Ascending aorta (tissue), 2 donors: Measurements from ENCODE around the gene PAX8. TPM values are rescaled to one million over a fixed set of nuclear protein-coding genes. Genes with fewer than 3 reads are reported as not detected.

Experiments
- DNase-seq, 2 donors: peaks; one replicate each; pipeline ENCODE4 v3.0.0-alpha.2; 2019; ENCODE audit warnings: low spot score in 2 of 2
- H3K27ac ChIP-seq, 2 donors: fragments of 200-600 bp; sonication (generic); one replicate each; pipeline ENCODE4 v1.5.1; 2016 to 2017; ENCODE audit warnings: mild to moderate bottlenecking in 1 of 2
- H3K27me3 ChIP-seq: fragments of 200-600 bp; sonication (generic); one replicate; pipeline ENCODE4 v1.5.1; 2017
- H3K36me3 ChIP-seq, 2 donors: fragments of 200-600 bp; sonication (generic); one replicate each; pipeline ENCODE4 v1.5.1; 2016
- H3K4me1 ChIP-seq, 2 donors: fragments of 200-600 bp; sonication (generic); one replicate each; pipeline ENCODE4 v1.5.1; 2016 to 2017; ENCODE audit warnings: mild to moderate bottlenecking in 1 of 2
- H3K4me3 ChIP-seq, 2 donors: fragments of 200-600 bp; sonication (generic); one replicate each; pipeline ENCODE4 v1.5.1; 2016 to 2017; ENCODE audit warnings: mild to moderate bottlenecking in 1 of 2
- H3K9me3 ChIP-seq, 2 donors: fragments of 200-600 bp; sonication (generic); one replicate each; pipeline ENCODE4 v1.5.1; 2016
- intact Hi-C: fragments of 100-400 bp; cut with DNase I; formaldehyde crosslinking; loops from one replicate; pipeline ENCODE4 v1.15.1; 2023
- total RNA-seq: library from RNA; depleted of rRNA; stranded (reverse); fragments of >200 nt; gene quantifications from one replicate; pipeline ENCODE4 v1.1.0, GENCODE V29; 2016
- TF ChIP-seq, protein P1 (sequence below), 3 experiments: fragments of 200-600 bp in 2 of 3; fragments of 450-650 bp in 1 of 3; sonication (generic) in 2 of 3; IDR thresholded peaks; one replicate each; pipeline ENCODE4 v1.5.1; 2016 to 2019; ENCODE audit warnings: antibody characterized with exemption in 3 of 3, mild to moderate bottlenecking in 1 of 3, moderate library complexity in 1 of 3

The PAX8 gene
- total RNA-seq, 1 donor from 2014 or later, result 0.11 TPM

DNA sequence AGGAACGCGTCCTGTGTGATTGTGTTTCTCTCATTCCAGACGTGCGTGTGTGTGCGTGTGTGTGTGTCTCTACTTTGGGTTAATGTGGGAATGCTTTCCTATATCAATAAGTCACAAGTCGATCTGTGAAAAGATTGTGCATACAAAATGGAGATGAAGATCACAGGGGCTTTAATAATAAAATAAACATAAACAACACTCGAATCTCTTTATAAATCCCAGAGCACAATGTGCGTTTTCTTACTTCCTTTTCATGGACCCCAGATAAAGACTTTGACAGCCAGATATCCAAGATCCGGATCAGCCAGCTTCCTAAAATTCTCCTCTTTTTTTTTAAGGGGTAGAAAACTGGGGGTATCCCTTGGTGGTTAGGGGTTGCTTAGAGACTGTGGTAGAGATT, 4.7 kb downstream of the PAX8 start:
- peaks cover 10 to 11% of the 10 kb centered on the region in 2 donors for H3K4me1 ChIP-seq
- no peak overlapping the region for H3K27ac ChIP-seq
- H3K9me3 ChIP-seq, result no peaks in the 10 kb centered on the region
- no peak overlapping the region for H3K4me3 ChIP-seq
- intact Hi-C loops, result no loop called here
- H3K36me3 ChIP-seq, result no peaks in the 10 kb centered on the region
- DNase-seq, result no peak
- peaks cover 28% of the 10 kb centered on the region for H3K27me3 ChIP-seq
- TF ChIP-seq, protein P1, sequence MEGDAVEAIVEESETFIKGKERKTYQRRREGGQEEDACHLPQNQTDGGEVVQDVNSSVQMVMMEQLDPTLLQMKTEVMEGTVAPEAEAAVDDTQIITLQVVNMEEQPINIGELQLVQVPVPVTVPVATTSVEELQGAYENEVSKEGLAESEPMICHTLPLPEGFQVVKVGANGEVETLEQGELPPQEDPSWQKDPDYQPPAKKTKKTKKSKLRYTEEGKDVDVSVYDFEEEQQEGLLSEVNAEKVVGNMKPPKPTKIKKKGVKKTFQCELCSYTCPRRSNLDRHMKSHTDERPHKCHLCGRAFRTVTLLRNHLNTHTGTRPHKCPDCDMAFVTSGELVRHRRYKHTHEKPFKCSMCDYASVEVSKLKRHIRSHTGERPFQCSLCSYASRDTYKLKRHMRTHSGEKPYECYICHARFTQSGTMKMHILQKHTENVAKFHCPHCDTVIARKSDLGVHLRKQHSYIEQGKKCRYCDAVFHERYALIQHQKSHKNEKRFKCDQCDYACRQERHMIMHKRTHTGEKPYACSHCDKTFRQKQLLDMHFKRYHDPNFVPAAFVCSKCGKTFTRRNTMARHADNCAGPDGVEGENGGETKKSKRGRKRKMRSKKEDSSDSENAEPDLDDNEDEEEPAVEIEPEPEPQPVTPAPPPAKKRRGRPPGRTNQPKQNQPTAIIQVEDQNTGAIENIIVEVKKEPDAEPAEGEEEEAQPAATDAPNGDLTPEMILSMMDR (IDR thresholded peaks at IDR 0.05), result no peak

DNA sequence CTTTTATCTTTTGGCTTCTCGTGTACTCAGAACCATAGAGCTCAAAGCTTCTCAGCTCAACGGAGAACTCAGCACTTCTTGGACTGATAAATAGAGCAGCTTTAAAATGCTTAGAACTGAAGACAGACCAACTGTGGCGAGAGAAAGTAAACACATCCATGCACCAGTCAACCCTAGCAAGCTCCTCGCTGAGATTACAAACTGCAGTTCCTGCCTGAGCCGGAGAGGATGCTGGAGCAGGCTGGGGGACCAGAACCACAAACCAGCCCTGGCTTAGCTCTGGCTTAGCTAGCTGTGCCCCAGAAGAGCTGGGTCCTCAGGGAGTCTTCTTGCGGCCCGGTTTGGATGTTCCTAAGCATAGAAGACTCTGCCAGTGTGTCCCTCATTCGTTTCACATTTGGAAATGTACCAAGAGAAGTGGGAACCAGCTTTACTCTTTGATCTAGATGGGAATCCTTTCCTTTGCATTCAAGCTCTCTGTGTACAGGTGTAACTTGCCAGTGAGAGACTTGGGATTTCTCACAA, 5.6 kb downstream of the PAX8 start:
- TF ChIP-seq, protein P1 (IDR thresholded peaks at IDR 0.05), result no peak
- no peaks in the 10 kb centered on the region for H3K9me3 ChIP-seq
- H3K27ac ChIP-seq, result no peak overlapping the region
- peaks cover 10 to 11% of the 10 kb centered on the region in 2 donors for H3K4me1 ChIP-seq
- peaks cover 26% of the 10 kb centered on the region for H3K27me3 ChIP-seq
- H3K36me3 ChIP-seq, result no peaks in the 10 kb centered on the region
- DNase-seq, result no peak
- intact Hi-C loops, result no loop called here
- no peak overlapping the region for H3K4me3 ChIP-seq

DNA sequence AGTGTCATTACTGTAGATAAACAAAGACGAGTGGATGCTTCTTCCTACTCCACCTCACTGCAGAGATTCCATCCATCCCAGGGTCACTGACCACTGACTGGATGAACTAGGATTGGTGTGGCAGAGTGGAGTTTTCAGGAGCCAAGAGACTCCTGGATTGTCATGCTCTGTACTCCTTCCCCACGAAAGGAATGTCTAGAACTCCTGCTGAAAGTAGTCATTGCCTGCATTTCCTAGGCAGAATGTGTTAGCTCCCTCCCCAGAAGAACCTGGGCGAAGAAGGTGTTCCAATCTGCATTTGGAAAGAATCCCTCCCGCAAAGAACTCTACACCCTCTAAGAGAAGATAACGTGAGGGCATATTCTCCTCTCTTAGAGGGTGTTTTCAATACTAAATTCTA, 6.2 kb downstream of the PAX8 start:
- no peak overlapping the region for H3K27ac ChIP-seq
- TF ChIP-seq, protein P1 (IDR thresholded peaks at IDR 0.05), result no peak
- peaks cover 7 to 10% of the 10 kb centered on the region in 2 donors for H3K4me1 ChIP-seq
- no peaks in the 10 kb centered on the region for H3K36me3 ChIP-seq
- H3K9me3 ChIP-seq, result no peaks in the 10 kb centered on the region
- H3K27me3 ChIP-seq, result peaks cover 20% of the 10 kb centered on the region
- DNase-seq, result no peak
- H3K4me3 ChIP-seq, result no peak overlapping the region
- intact Hi-C loops, result no loop called here

DNA sequence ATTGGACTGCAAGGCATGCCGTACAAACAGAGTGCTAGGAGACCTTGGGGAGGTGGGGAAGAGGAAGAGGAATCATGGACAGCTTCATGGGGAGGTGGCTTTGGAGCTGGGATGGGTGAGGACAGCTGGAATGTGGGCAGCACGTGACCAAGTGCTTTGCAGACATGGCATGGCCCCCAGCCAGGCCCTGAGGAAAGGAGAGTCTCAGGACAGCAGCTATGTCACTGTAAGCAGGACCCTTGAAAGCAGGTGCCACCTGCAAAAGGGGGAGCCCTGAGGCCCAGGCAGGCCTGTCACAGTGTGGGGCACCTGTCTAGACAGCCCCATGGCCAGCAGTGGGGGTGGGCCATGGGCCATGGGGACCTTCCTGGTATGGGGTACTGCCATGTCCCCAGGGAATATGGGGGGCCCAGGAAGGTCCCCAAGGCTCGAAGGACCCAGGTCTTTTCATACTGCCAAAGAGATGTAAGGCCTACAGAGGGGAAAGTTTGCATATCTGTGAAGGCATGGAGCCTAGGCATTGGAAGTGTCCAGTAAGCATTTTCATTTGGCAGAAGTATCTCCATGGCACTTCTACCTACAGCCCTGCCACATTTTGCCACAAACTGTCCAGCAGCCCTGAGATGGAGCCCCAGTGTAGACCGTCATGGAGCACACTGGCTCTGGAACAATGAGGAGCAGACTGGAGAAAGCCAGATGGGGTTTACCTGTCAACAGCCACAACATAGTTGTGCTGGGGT, 9.9 kb downstream of the PAX8 start:
- no peak for DNase-seq
- intact Hi-C loops, result no loop called here
- TF ChIP-seq, protein P1 (IDR thresholded peaks at IDR 0.05), result no peak
- H3K4me3 ChIP-seq, result no peak overlapping the region
- H3K27ac ChIP-seq, result no peak overlapping the region
- H3K4me1 ChIP-seq, result no peaks in the 10 kb centered on the region
- H3K27me3 ChIP-seq, result no peaks in the 10 kb centered on the region
- no peaks in the 10 kb centered on the region for H3K9me3 ChIP-seq
- H3K36me3 ChIP-seq, result no peaks in the 10 kb centered on the region

DNA sequence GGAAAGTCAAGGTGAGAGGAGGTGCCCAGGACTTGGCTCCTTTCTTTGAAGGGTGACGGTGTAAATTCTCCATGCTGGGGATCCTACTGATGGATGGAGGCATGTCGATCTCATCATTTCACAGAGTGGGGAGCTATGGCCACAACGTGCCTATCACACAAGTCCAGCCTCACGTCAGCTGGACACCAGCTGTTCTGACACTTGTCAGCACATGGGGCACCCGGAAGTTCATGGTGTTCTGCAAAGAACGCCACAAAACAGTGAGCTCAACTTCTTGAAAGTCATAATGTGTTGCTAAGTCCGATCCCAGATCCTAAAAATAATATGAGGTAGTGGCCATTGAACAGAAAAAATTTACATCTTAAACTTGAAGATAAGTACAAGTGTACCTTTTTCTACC, 12.3 kb downstream of the PAX8 start:
- H3K4me3 ChIP-seq, result no peak overlapping the region
- no peaks in the 10 kb centered on the region for H3K9me3 ChIP-seq
- no peaks in the 10 kb centered on the region for H3K27me3 ChIP-seq
- H3K4me1 ChIP-seq, result no peaks in the 10 kb centered on the region
- H3K36me3 ChIP-seq, result no peaks in the 10 kb centered on the region
- no peak overlapping the region for H3K27ac ChIP-seq
- DNase-seq, result no peak
- TF ChIP-seq, protein P1 (IDR thresholded peaks at IDR 0.05), result no peak
- intact Hi-C loops, result no loop called here
